Coronary artery (tissue), 2 donors: ENCODE results near the gene ST6GALNAC4.

Source experiments
- DNase-seq: peaks from one replicate; pipeline ENCODE4 v3.0.0-alpha.2; 2017; ENCODE audit warnings: low spot score
- H3K27ac ChIP-seq, 2 donors: fragments of 200-600 bp; sonication (generic); one replicate each; pipeline ENCODE4 v1.5.1; 2016 to 2019
- H3K4me3 ChIP-seq: fragments of 200-600 bp; sonication (generic); 2 replicates; pipeline ENCODE4 v1.5.1; 2016; ENCODE audit warnings: mild to moderate bottlenecking, moderate library complexity
- TF ChIP-seq, protein P1 (sequence below): fragments of 200-600 bp; sonication (generic); IDR thresholded peaks from one replicate; pipeline ENCODE4 v1.5.1; 2019; ENCODE audit warnings: antibody characterized with exemption

ST6GALNAC4 gene

DNA sequence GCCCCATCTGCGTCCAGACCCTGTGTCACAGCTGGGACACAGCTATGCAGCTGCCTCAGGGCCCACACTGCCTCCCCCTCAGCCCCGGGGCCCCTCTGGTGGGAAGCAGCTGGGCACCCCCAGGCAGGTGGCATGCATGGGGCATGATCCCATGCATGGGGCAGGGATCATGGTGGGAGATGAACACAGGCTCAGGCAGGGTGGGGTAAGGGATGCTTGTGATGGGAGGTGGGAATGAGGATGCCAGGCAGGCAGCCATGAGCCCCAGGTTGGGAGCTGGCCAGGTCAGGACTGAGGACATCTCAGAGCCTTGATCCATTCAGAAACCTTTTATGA lies 44.3 kb upstream of the ST6GALNAC4 start:
- DNase-seq, result no peak
- Histone ChIP-seq H3K27ac (peak overlapping the region in 1 of 2 donors; percentile 73), H3K4me3 (no peak overlapping the region)
- TF ChIP-seq, protein P1, sequence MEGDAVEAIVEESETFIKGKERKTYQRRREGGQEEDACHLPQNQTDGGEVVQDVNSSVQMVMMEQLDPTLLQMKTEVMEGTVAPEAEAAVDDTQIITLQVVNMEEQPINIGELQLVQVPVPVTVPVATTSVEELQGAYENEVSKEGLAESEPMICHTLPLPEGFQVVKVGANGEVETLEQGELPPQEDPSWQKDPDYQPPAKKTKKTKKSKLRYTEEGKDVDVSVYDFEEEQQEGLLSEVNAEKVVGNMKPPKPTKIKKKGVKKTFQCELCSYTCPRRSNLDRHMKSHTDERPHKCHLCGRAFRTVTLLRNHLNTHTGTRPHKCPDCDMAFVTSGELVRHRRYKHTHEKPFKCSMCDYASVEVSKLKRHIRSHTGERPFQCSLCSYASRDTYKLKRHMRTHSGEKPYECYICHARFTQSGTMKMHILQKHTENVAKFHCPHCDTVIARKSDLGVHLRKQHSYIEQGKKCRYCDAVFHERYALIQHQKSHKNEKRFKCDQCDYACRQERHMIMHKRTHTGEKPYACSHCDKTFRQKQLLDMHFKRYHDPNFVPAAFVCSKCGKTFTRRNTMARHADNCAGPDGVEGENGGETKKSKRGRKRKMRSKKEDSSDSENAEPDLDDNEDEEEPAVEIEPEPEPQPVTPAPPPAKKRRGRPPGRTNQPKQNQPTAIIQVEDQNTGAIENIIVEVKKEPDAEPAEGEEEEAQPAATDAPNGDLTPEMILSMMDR, result no peak

DNA sequence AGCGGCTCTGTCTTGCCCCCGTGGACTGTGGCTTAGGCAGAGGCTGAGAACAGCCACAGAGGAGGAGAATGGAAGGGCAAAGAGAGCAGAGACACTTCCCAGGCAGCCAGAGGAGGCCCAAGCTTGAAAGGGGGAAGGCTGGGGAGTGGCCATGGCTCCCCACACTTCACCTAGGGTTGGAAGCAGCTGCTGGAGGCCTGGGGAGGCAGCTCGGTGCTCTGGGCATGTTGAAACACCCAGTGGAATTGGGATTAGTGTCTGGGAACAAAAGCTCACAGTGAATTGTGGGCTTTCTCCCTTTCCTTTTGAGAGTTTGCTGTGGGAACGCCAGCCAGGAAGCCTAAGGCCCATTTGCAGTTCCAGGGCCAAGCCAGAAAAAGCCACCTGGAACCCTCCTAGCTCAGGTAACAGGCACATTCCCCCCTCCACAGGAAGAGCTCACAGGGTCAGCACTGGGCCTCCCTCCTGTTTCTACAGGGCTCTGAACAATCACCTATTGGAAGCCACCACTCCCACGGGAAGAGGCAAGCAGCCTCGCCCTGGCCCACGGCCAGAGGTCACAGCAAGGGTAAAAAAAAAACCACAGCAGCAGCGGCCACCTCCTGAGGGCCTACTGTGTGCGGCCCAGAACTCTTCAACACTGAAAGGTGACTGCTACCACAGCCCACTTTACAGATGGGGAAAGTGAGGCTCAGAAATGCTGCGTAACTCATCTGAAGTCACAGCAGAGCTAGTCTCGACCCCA lies 43.7 kb upstream of the ST6GALNAC4 start:
- no peak overlapping the region for H3K4me3 ChIP-seq
- DNase-seq, result no peak
- TF ChIP-seq, protein P1, result no peak
- H3K27ac ChIP-seq, result peak overlapping the region in 1 of 2 donors; percentile 73

DNA sequence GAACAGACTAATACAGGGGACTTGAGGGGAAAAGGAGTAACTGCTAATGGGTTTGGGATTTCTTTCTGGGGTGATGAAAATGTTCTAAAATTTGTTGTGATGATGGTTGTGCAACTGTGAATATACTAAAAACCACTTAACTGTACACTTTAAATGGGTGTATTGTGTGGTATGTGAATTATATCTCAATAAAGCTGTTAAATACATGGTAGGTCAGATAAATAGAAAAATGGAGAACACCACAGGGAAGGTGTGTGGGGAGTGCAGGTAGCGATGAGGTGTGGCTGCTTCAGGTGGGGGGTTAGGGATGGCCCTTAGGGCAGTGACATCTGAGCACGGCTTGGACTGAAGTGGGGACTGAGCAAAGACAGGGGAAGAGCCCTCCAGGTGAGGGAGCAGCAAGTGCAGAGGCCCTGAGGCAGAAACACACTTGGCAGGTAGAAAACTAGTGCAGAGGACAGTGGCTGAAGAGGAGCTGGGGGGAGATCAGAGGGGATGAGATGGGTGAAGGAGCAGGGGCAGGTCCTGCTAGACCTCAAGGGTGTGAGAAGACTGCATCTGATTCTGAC lies 43.1 kb upstream of the ST6GALNAC4 start:
- H3K27ac ChIP-seq, result peak overlapping the region in 1 of 2 donors; percentile 73
- TF ChIP-seq, protein P1, result no peak
- H3K4me3 ChIP-seq, result no peak overlapping the region
- DNase-seq, result no peak

DNA sequence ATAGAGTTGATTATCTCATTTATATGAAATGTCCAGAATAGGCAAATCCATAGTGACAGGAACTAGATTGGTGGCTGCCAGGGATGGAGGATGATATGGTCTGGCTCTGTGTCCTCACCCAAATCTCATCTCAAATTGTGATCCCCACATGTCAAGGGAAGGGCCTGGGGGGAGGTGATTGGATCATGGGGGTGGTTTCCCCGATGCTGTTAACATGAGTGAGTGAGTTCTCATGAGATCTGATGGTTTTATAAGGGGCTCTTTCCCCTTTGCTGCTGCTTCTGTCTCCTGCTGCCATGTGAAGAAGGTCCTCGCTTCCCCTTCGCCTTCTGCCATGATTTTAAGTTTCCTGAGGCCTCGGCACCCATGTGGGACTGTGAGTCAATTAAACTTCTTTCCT lies 42.6 kb upstream of the ST6GALNAC4 start:
- Histone ChIP-seq H3K27ac (peak overlapping the region in 1 of 2 donors; percentile 31), H3K4me3 (no peak overlapping the region)
- DNase-seq, result no peak
- TF ChIP-seq, protein P1, result no peak

DNA sequence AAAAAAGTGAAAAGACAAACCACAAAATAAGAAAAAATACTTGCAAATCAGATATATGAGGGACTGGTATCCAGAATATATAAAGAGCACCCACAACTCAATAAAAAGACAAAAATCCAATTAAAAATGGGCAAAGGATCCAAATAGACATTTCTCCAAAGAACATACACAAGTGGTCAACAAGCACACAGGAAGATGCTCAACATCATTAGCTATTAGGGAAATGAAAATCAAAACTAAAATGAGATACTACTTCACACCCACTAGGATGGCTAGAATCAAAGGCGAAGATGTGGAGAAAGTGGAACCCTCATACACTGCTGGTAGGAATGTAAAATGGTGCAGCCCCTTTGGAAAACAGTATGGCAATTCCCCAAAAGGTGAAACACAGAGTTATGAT lies 41.9 kb upstream of the ST6GALNAC4 start:
- TF ChIP-seq, protein P1, result no peak
- no peak for DNase-seq
- H3K4me3 ChIP-seq, result no peak overlapping the region
- no peak overlapping the region for H3K27ac ChIP-seq

DNA sequence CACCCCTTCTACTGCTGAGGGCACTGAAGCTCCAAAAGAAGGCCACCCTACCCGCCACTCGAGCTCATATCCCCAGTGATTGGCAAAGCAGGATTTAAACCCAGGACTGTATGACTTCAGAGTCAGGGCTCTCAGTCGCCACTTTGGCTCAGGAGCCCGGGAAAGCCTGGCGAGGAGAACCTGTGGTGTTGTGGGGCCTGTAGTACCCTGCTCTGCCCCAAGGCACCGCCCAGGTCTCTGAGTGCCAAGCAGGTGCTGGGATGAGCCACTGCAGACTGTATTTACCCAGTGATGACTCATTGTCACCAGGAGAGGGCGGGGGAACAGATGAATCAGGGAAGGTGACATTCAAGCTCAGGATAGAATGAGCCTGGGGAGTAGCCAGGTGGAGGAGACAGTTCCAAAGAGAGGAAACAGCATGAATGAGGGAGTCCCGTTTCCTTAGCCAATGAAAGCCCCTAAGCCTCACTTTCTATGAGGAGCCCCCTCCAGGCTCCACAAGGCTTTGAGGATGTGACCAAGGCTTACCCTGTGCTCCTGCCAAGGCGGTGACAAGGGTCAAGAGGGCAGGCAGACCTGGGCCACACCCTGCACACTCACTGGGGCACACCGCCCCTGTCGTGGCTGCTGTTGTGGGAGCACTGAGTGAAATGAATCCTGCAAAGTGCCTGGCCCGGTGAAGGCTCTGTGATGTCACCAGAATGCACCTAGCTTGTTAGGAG lies 38.6 kb upstream of the ST6GALNAC4 start:
- Histone ChIP-seq H3K4me3 (no peak overlapping the region), H3K27ac (peak overlapping the region in 1 of 2 donors; percentile 41)
- TF ChIP-seq, protein P1, result no peak
- DNase-seq, result no peak
